Esophagus muscularis mucosa (tissue), 3 donors: ENCODE results near the gene SIPA1L3.

Experiments used
- CTCF ChIP-seq, 3 experiments: fragments of 200-600 bp in 2 of 3; fragments of 450-650 bp in 1 of 3; sonication (generic) in 2 of 3; IDR thresholded peaks; one replicate each; pipeline ENCODE4 v1.5.1; 2017 to 2019; ENCODE audit warnings: antibody characterized with exemption in 3 of 3, mild to moderate bottlenecking in 2 of 3, moderate library complexity in 1 of 3
- POLR2AphosphoS5 ChIP-seq, 2 donors: sonication (generic); formaldehyde crosslinking; IDR thresholded peaks; one replicate each; pipeline ENCODE4 v1.6.1; 2017; ENCODE audit warnings: antibody characterized with exemption in 2 of 2

- no peak for TF ChIP-seq POLR2AphosphoS5 (IDR thresholded peaks at IDR 0.05)
- no peak for TF ChIP-seq CTCF (IDR thresholded peaks at IDR 0.05)
Measured at GRCh38 chr19:38155453-38155852, 248.4 kb downstream of the SIPA1L3 start.
